A673 (cell line): Measurements from ENCODE around the gene ADAMTSL3.

Experiments
- EZH2 ChIP-seq: fragments of 200-600 bp; sonication (generic); IDR thresholded peaks from 2 replicates; pipeline ENCODE4 v1.6.1; 2017; ENCODE audit warnings: borderline replicate concordance, low read depth, mild to moderate bottlenecking, mixed read lengths, antibody characterized with exemption, low read length; ENCODE audit not compliant: poor library complexity, severe bottlenecking
- TF ChIP-seq, protein P1 (sequence below): fragments of 300-800, 200-600 bp; sonication (generic); conservative IDR thresholded peaks from 2 replicates; pipeline ENCODE4 v1.5.1; 2017; ENCODE audit warnings: low read depth, mild to moderate bottlenecking, antibody characterized with exemption, low read length, moderate library complexity, mixed read lengths

DNA sequence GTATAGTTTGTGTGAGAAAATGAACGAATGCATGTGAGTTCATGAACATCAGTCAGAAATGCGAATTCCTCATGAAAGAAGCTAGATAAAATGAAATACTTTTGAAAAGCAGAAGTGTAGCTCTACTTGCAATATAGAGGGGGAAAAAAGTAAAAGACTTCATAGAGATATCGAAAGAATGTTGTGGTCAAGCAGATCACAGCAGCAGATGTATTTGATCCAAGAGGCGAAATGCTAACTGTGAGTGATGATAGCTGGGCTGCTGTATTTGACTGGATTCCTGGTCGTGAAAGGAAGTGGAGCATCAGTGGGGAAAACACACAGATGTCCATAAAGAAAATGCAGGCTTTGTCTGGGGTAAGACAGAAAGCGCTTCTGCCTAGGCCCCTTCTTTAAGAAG, 112.4 kb downstream of the ADAMTSL3 start:
- TF ChIP-seq, protein P1, sequence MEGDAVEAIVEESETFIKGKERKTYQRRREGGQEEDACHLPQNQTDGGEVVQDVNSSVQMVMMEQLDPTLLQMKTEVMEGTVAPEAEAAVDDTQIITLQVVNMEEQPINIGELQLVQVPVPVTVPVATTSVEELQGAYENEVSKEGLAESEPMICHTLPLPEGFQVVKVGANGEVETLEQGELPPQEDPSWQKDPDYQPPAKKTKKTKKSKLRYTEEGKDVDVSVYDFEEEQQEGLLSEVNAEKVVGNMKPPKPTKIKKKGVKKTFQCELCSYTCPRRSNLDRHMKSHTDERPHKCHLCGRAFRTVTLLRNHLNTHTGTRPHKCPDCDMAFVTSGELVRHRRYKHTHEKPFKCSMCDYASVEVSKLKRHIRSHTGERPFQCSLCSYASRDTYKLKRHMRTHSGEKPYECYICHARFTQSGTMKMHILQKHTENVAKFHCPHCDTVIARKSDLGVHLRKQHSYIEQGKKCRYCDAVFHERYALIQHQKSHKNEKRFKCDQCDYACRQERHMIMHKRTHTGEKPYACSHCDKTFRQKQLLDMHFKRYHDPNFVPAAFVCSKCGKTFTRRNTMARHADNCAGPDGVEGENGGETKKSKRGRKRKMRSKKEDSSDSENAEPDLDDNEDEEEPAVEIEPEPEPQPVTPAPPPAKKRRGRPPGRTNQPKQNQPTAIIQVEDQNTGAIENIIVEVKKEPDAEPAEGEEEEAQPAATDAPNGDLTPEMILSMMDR = no peak
- no peak for TF ChIP-seq EZH2
